IMR-90 (cell line): ENCODE data around the gene DUSP6. TPM values are rescaled to one million over a fixed set of nuclear protein-coding genes. Genes with fewer than 3 reads are reported as not detected.

Source experiments
- ATAC-seq: fragments of 200-7000 bp; cut with Tn5 transposase; 2 replicates; pipeline ENCODE4 v1.9.1; 2020; ENCODE audit warnings: low read depth, mild to moderate bottlenecking, moderate library complexity
- BruUV-seq: library from RNA; stranded (reverse); fragments of 400-500 nt; replicated peaks from 2 replicates; lab custom pipeline; 2021; lab: Mats Ljungman, UMichigan
- CTCF ChIA-PET: fragments of 300-600 bp; formaldehyde crosslinking; extraction: SDS; loops from one replicate; lab custom pipeline; 2021; ENCODE audit warnings: antibody characterized with exemption; lab: Yijun Ruan, JAX
- POLR2A ChIA-PET: fragments of 300-600 bp; sonication (Branson Sonifier 250); formaldehyde crosslinking; loops from one replicate; lab custom pipeline; 2022; ENCODE audit warnings: antibody characterized with exemption; ENCODE audit not compliant: unreplicated experiment; lab: Charles Lee
- DNase-seq: peaks from one replicate; pipeline ENCODE4 v3.0.0; 2013
- H2AFZ ChIP-seq: replicated peaks from 2 replicates; pipeline ENCODE3; 2013; ENCODE audit warnings: low read length, mild to moderate bottlenecking; ENCODE audit not compliant: poor library complexity
- H2AK5ac ChIP-seq: 2 replicates; pipeline ENCODE4 v1.6.1; 2013; ENCODE audit warnings: low read depth, low read length, inconsistent platforms
- H2AK9ac ChIP-seq: replicated peaks from 2 replicates; pipeline ENCODE3; 2013; ENCODE audit warnings: mild to moderate bottlenecking, low read depth, low read length, moderate library complexity; ENCODE audit not compliant: poor library complexity
- H2BK120ac ChIP-seq: 2 replicates; pipeline ENCODE4 v1.6.1; 2013; ENCODE audit warnings: low read depth, low read length, inconsistent platforms
- H2BK15ac ChIP-seq: 3 replicates; pipeline ENCODE4 v1.6.1; 2013; ENCODE audit warnings: low read depth, low read length, inconsistent platforms
- H2BK20ac ChIP-seq: 2 replicates; pipeline ENCODE4 v1.6.1; 2013; ENCODE audit warnings: low read depth, mild to moderate bottlenecking, inconsistent platforms, low read length, moderate library complexity
- H2BK5ac ChIP-seq: 2 replicates; pipeline ENCODE4 v1.6.1; 2013; ENCODE audit warnings: mild to moderate bottlenecking, low read depth, low read length, inconsistent platforms; ENCODE audit not compliant: poor library complexity, severe bottlenecking
- H3K14ac ChIP-seq: replicated peaks from 2 replicates; pipeline ENCODE4 v1.6.1; 2013; ENCODE audit warnings: low read depth, low read length, inconsistent platforms
- H3K18ac ChIP-seq: 2 replicates; pipeline ENCODE4 v1.6.1; 2013; ENCODE audit warnings: low read depth, low read length, control low read depth
- H3K23ac ChIP-seq: 2 replicates; pipeline ENCODE4 v1.6.1; 2013; ENCODE audit warnings: low read depth, low read length, inconsistent platforms
- H3K27ac ChIP-seq: 2 replicates; pipeline ENCODE4 v1.5.1; 2013; ENCODE audit warnings: mild to moderate bottlenecking, control low read depth, low read length; ENCODE audit not compliant: insufficient read depth
- H3K27me3 ChIP-seq: 2 replicates; pipeline ENCODE4 v1.6.1; 2013; ENCODE audit warnings: low read length; ENCODE audit not compliant: control insufficient read depth, insufficient read depth
- H3K36me3 ChIP-seq: 2 replicates; pipeline ENCODE4 v1.6.1; 2013; ENCODE audit warnings: low read length, mixed read lengths; ENCODE audit not compliant: control insufficient read depth, insufficient read depth
- H3K4ac ChIP-seq: 2 replicates; pipeline ENCODE4 v1.6.1; 2013; ENCODE audit warnings: low read depth, low read length, inconsistent platforms
- H3K4me1 ChIP-seq: 2 replicates; pipeline ENCODE4 v1.6.1; 2013; ENCODE audit warnings: low read length, mixed read lengths; ENCODE audit not compliant: control insufficient read depth, insufficient read depth
- H3K4me2 ChIP-seq: 2 replicates; pipeline ENCODE4 v1.6.1; 2013; ENCODE audit warnings: low read depth, mild to moderate bottlenecking, control low read depth, low read length, moderate library complexity
- H3K4me3 ChIP-seq: 2 replicates; pipeline ENCODE4 v1.5.1; 2013; ENCODE audit warnings: low read depth, mild to moderate bottlenecking, control low read depth, low read length, moderate library complexity; ENCODE audit not compliant: insufficient read depth
- H3K56ac ChIP-seq: 2 replicates; pipeline ENCODE4 v1.6.1; 2013; ENCODE audit warnings: low read length, inconsistent platforms; ENCODE audit not compliant: insufficient read depth; ENCODE audit errors: extremely low read depth
- H3K79me1 ChIP-seq, 2 experiments: 2 replicates each; pipeline ENCODE4 v1.6.1; 2013; ENCODE audit warnings: low read length in 2 of 2, inconsistent platforms in 1 of 2, low read depth in 1 of 2
- H3K9ac ChIP-seq: 2 replicates; pipeline ENCODE4 v1.6.1; 2013; ENCODE audit warnings: low read depth, low read length, control low read depth
- H3K9me1 ChIP-seq: 2 replicates; pipeline ENCODE4 v1.6.1; 2013; ENCODE audit warnings: low read length, inconsistent platforms; ENCODE audit not compliant: insufficient read depth
- H3K9me3 ChIP-seq: 2 replicates; pipeline ENCODE4 v1.6.1; 2013; ENCODE audit warnings: low read length; ENCODE audit not compliant: control insufficient read depth, insufficient read depth
- H4K20me1 ChIP-seq: 2 replicates; pipeline ENCODE4 v1.6.1; 2013; ENCODE audit warnings: low read length, inconsistent platforms; ENCODE audit not compliant: insufficient read depth
- H4K5ac ChIP-seq: 2 replicates; pipeline ENCODE4 v1.6.1; 2013; ENCODE audit warnings: mild to moderate bottlenecking, low read depth, low read length, control low read depth
- H4K8ac ChIP-seq, 2 experiments: 2 replicates each; pipeline ENCODE4 v1.6.1; 2013; ENCODE audit warnings: low read depth in 2 of 2, low read length in 2 of 2, control low read depth in 1 of 2, inconsistent platforms in 1 of 2
- H4K91ac ChIP-seq: 2 replicates; pipeline ENCODE4 v1.6.1; 2013; ENCODE audit warnings: low read depth, low read length, inconsistent platforms; ENCODE audit not compliant: insufficient read depth
- BHLHE40 ChIP-seq: fragments of 150-350 bp; IDR thresholded peaks from 2 replicates; pipeline ENCODE4 v1.6.1; 2016; ENCODE audit warnings: mild to moderate bottlenecking, low read depth, low read length
- CTCF ChIP-seq: conservative IDR thresholded peaks from 2 replicates; pipeline ENCODE4 v1.5.1; 2012; ENCODE audit warnings: mild to moderate bottlenecking, low read depth, low read length, improper control_type of control experiment
- ELK1 ChIP-seq: fragments of 150-350 bp; IDR thresholded peaks from 2 replicates; pipeline ENCODE4 v1.6.1; 2016; ENCODE audit warnings: low read depth, mild to moderate bottlenecking, low read length, moderate library complexity, borderline replicate concordance
- FOS ChIP-seq: fragments of 150-350 bp; IDR thresholded peaks from 2 replicates; pipeline ENCODE4 v1.6.1; 2016; ENCODE audit warnings: low read depth, low read length
- MAFK ChIP-seq: IDR thresholded peaks from 2 replicates; pipeline ENCODE4 v1.6.1; 2012; ENCODE audit warnings: low read depth, low read length, improper control_type of control experiment
- MXI1 ChIP-seq: IDR thresholded peaks from 2 replicates; pipeline ENCODE4 v1.6.1; 2012; ENCODE audit warnings: low read depth, mild to moderate bottlenecking, low read length, moderate library complexity, borderline replicate concordance
- NFE2L2 ChIP-seq: fragments of 150-350 bp; IDR thresholded peaks from 2 replicates; pipeline ENCODE4 v1.6.1; 2016; ENCODE audit warnings: low read depth, mild to moderate bottlenecking, low read length
- POLR2A ChIP-seq: IDR thresholded peaks from 2 replicates; pipeline ENCODE4 v1.6.1; 2012; ENCODE audit warnings: mild to moderate bottlenecking, low read depth, low read length
- RAD21 ChIP-seq: IDR thresholded peaks from 2 replicates; pipeline ENCODE4 v1.6.1; 2012; ENCODE audit warnings: low read length, improper control_type of control experiment
- RCOR1 ChIP-seq: IDR thresholded peaks from 2 replicates; pipeline ENCODE4 v1.6.1; 2012; ENCODE audit warnings: mild to moderate bottlenecking, low read length, improper control_type of control experiment; ENCODE audit not compliant: insufficient replicate concordance
- RFX5 ChIP-seq: IDR thresholded peaks from 2 replicates; pipeline ENCODE4 v1.8.0; 2012; ENCODE audit warnings: low read depth, mild to moderate bottlenecking, low read length, moderate library complexity
- SMC3 ChIP-seq: fragments of 150-350 bp; IDR thresholded peaks from 2 replicates; pipeline ENCODE4 v1.6.1; 2016; ENCODE audit warnings: low read depth, mild to moderate bottlenecking, antibody characterized with exemption, low read length, moderate library complexity
- USF2 ChIP-seq: fragments of 150-350 bp; IDR thresholded peaks from 2 replicates; pipeline ENCODE4 v1.6.1; 2017; ENCODE audit warnings: mild to moderate bottlenecking, antibody characterized with exemption, low read length, low read depth
- WGBS, 2 experiments: methylation state at CpG; one replicate each; pipeline versions ENCODE4 v1.1.5 to v1.1.7; 2013; ENCODE audit warnings: missing lambda C conversion rate in 2 of 2; ENCODE audit not compliant: insufficient read length in 1 of 2; ENCODE audit errors: extremely low coverage in 2 of 2; 5-methylcytosine and 5-hydroxymethylcytosine counted together
- dilution Hi-C: fragments of 300-500 bp; cut with HindIII; formaldehyde crosslinking; loops from one replicate; pipeline ENCODE4 v1.14.3; 2018; ENCODE audit warnings: low sequenced_read_pairs; ENCODE audit not compliant: unreplicated experiment
- in situ Hi-C: fragments of 300-500 bp; cut with MboI; formaldehyde crosslinking; loops from 3 replicates; pipeline ENCODE4 v1.14.3; 2019; ENCODE audit warnings: low sequenced_read_pairs, inconsistent platforms, mixed read lengths
- intact Hi-C: fragments of 100-400 bp; cut with micrococcal nuclease; formaldehyde crosslinking; loops from 2 replicates; pipeline ENCODE4 v1.10.0; 2022
- polyA plus RNA-seq, 3 experiments: library from polyadenylated mRNA; depleted of rRNA; stranded (reverse); fragments of >200 nt; gene quantifications; 2 replicates each; pipeline ENCODE4 v1.2.3, GENCODE V29; 2012; ENCODE audit warnings: low replicate concordance in 1 of 3
- total RNA-seq: library from RNA; depleted of rRNA; stranded (reverse); fragments of >200 nt; gene quantifications from 2 replicates; pipeline ENCODE4 v1.2.3, GENCODE V29; 2012

Gene DUSP6
- total and polyA plus RNA-seq, 2 of the 4 experiments (the other 2 are of a cell fraction) = 38.5 to 70.1 TPM

DNA sequence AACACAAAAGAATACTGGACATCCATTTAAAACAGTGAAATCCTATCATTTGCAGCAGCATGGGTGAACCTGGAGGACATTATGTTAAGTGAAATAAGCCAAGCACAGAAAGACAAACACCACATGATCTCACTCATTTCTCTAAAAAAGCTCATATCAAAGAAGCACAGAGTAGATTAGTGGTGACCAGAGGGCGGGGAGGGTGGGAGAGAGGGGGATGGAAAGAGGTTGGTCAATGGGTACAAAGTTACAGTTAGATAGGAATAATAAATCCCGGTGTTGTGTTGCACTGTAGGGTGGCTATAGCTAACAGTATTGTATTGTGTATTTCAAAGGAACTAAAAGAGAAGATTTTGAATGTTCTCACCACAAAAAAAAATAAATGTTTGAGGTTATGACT is 52.4 kb downstream of the DUSP6 start:
- no peak overlapping the region for H3K56ac ChIP-seq
- H4K8ac ChIP-seq = no peak overlapping the region
- no peak overlapping the region for H3K23ac ChIP-seq
- H3K27ac ChIP-seq = no peak overlapping the region
- DNase-seq = no peak
- no peak overlapping the region for H2BK20ac ChIP-seq
- H2BK15ac ChIP-seq = no peak overlapping the region
- no peak overlapping the region for H3K4me2 ChIP-seq
- no peak overlapping the region for H4K91ac ChIP-seq
- no peak overlapping the region for H2BK120ac ChIP-seq
- WGBS, 2 experiments = no CpG with 5 or more reads among the region's 2 CpGs
- H3K27me3 ChIP-seq = no peaks in the 10 kb centered on the region
- no peaks in the 10 kb centered on the region for H4K20me1 ChIP-seq
- H2AFZ ChIP-seq = no peak overlapping the region
- no peak overlapping the region for H2AK5ac ChIP-seq
- TF ChIP-seq RCOR1 (no peak), USF2 (no peak), NFE2L2 (no peak), POLR2A (no peak), FOS (no peak), ELK1 (no peak), MXI1 (no peak), BHLHE40 (no peak), MAFK (no peak), RFX5 (no peak), SMC3 (no peak), CTCF (no peak), RAD21 (no peak)
- ChIA-PET CTCF (no interaction called here), POLR2A (no interaction called here)
- H2AK9ac ChIP-seq = no peak overlapping the region
- no peaks in the 10 kb centered on the region for H3K36me3 ChIP-seq
- H4K5ac ChIP-seq = no peak overlapping the region
- H3K14ac ChIP-seq = no peak overlapping the region
- H3K4me3 ChIP-seq = no peak overlapping the region
- no peaks in the 10 kb centered on the region for H3K79me1 ChIP-seq
- in situ Hi-C loops = no loop called here
- intact Hi-C loops = no loop called here
- no peak overlapping the region for H2BK5ac ChIP-seq
- H3K9me1 ChIP-seq = no peaks in the 10 kb centered on the region
- ATAC-seq = no peak
- dilution Hi-C loops = no loop called here
- no peak overlapping the region for H3K4ac ChIP-seq
- H3K9me3 ChIP-seq = no peaks in the 10 kb centered on the region
- no peaks in the 10 kb centered on the region for H3K4me1 ChIP-seq
- no peak overlapping the region for H3K9ac ChIP-seq
- H3K18ac ChIP-seq = no peak overlapping the region
- BruUV-seq = no TSS peak
